Sigmoid colon (tissue), 4 donors: ENCODE results near the gene ACACA.

Source experiments
- CTCF ChIP-seq, 4 experiments: fragments of 450-650 bp in 3 of 4; fragments of 200-600 bp in 1 of 4; IDR thresholded peaks; one replicate each; pipeline ENCODE4 v1.5.1; 2016 to 2019; ENCODE audit warnings: antibody characterized with exemption in 4 of 4, mild to moderate bottlenecking in 3 of 4, moderate library complexity in 2 of 4
- EP300 ChIP-seq, 4 donors: sonication (generic); formaldehyde crosslinking; IDR thresholded peaks; one replicate each; pipeline ENCODE4 v1.6.1; 2017; ENCODE audit warnings: antibody characterized with exemption in 4 of 4
- POLR2A ChIP-seq, 2 donors: fragments of 450-650 bp; IDR thresholded peaks; one replicate each; pipeline ENCODE4 v1.6.1; 2016; ENCODE audit warnings: antibody characterized with exemption in 2 of 2, mild to moderate bottlenecking in 2 of 2, moderate library complexity in 2 of 2
- POLR2AphosphoS5 ChIP-seq, 4 donors: sonication (generic); formaldehyde crosslinking; IDR thresholded peaks; one replicate each; pipeline ENCODE4 v1.6.1; 2017; ENCODE audit warnings: antibody characterized with exemption in 4 of 4

GRCh38 chr17:37179893-37180292, 226.7 kb downstream of the ACACA start:
- TF ChIP-seq CTCF (IDR thresholded peaks at IDR 0.05) (no peak), POLR2AphosphoS5 (IDR thresholded peaks at IDR 0.05) (no peak), POLR2A (IDR thresholded peaks at IDR 0.05) (no peak), EP300 (IDR thresholded peaks at IDR 0.05) (no peak)
